SHP77 treated with DMSO at 0.1 percent for 48 hours (cell line): ENCODE measurements around the gene KCNAB2.

Experiments used
- DNase-seq: peaks from one replicate; lab custom pipeline; 2025; lab: John Stamatoyannopoulos, UW

KCNAB2 gene

GRCh38 chr1:6083385-6083784 lies 37.7 kb downstream of the KCNAB2 start:
- no peak for DNase-seq

GRCh38 chr1:6083801-6084446 lies 38.2 kb downstream of the KCNAB2 start:
- no peak for DNase-seq

- DNase-seq = no peak
These were observed 39.2 kb downstream of the KCNAB2 start for GRCh38 chr1:6084781-6085495.

GRCh38 chr1:6085666-6086065 lies 40.0 kb downstream of the KCNAB2 start:
- no peak for DNase-seq

GRCh38 chr1:6086358-6086757 lies 40.7 kb downstream of the KCNAB2 start:
- DNase-seq = no peak

- no peak for DNase-seq
These were observed 41.2 kb downstream of the KCNAB2 start for GRCh38 chr1:6086762-6087376.

GRCh38 chr1:6087377-6087772 lies 41.7 kb downstream of the KCNAB2 start:
- DNase-seq = no peak

GRCh38 chr1:6087958-6088357 lies 42.3 kb downstream of the KCNAB2 start:
- DNase-seq = no peak

GRCh38 chr1:6088956-6089355 lies 43.3 kb downstream of the KCNAB2 start:
- no peak for DNase-seq

- no peak for DNase-seq
These were observed 44.6 kb downstream of the KCNAB2 start for GRCh38 chr1:6090288-6090687.

GRCh38 chr1:6090996-6091822 lies 45.5 kb downstream of the KCNAB2 start:
- DNase-seq = no peak

- DNase-seq = no peak
These were observed 46.1 kb downstream of the KCNAB2 start for GRCh38 chr1:6091823-6092109.

GRCh38 chr1:6092211-6092610 lies 46.5 kb downstream of the KCNAB2 start:
- DNase-seq = no peak

GRCh38 chr1:6093071-6093470 lies 47.4 kb downstream of the KCNAB2 start:
- no peak for DNase-seq

GRCh38 chr1:6093611-6094010 lies 47.9 kb downstream of the KCNAB2 start:
- no peak for DNase-seq

- no peak for DNase-seq
These were observed 48.6 kb downstream of the KCNAB2 start for GRCh38 chr1:6094246-6094645.

- DNase-seq = no peak
These were observed 49.3 kb downstream of the KCNAB2 start for GRCh38 chr1:6094801-6095505.

GRCh38 chr1:6095511-6096242 lies 50.0 kb downstream of the KCNAB2 start:
- no peak for DNase-seq

GRCh38 chr1:6096243-6097116 lies 50.8 kb downstream of the KCNAB2 start:
- DNase-seq = no peak

GRCh38 chr1:6097117-6097595 lies 51.5 kb downstream of the KCNAB2 start:
- no peak for DNase-seq
